Large intestine (tissue), 3 donors: Measurements from ENCODE around the gene EIF2B1. TPM values are rescaled to one million over a fixed set of nuclear protein-coding genes. Genes with fewer than 3 reads are reported as not detected.
"Not testable (repeated sequence)": the region's sequence is repeated elsewhere in the genome, so short reads cannot be mapped to it uniquely, and the experiment has no call there.

Experiments used
- DNase-seq, 2 donors: peaks; one replicate each; pipeline versions ENCODE4 v3.0.0 to v3.0.0-alpha.2; 2013
- H3K27ac ChIP-seq: one replicate; pipeline ENCODE4 v1.5.1; 2013; ENCODE audit warnings: low read length
- H3K27me3 ChIP-seq: 2 replicates; pipeline ENCODE4 v1.6.1; 2013; ENCODE audit warnings: low read length; ENCODE audit not compliant: control insufficient read depth, insufficient read depth
- H3K36me3 ChIP-seq: 2 replicates; pipeline ENCODE4 v1.6.1; 2013; ENCODE audit warnings: low read length; ENCODE audit not compliant: control insufficient read depth, insufficient read depth
- H3K4me1 ChIP-seq: one replicate; pipeline ENCODE4 v1.6.1; 2013; ENCODE audit warnings: low read length; ENCODE audit not compliant: control insufficient read depth, insufficient read depth
- H3K4me3 ChIP-seq: one replicate; pipeline ENCODE4 v1.5.1; 2013; ENCODE audit warnings: low read length
- H3K9me3 ChIP-seq: one replicate; pipeline ENCODE4 v1.6.1; 2013; ENCODE audit warnings: mild to moderate bottlenecking, low read depth, low read length, moderate library complexity; ENCODE audit not compliant: control insufficient read depth
- whole genome bisulfite sequencing: methylation state at CpG from one replicate; pipeline ENCODE4 v1.1.5; 2013; ENCODE audit warnings: low lambda C conversion rate; ENCODE audit not compliant: insufficient coverage; 5-methylcytosine and 5-hydroxymethylcytosine counted together
- polyA plus RNA-seq: library from polyadenylated mRNA; unstranded; fragments of 120-200 nt; gene quantifications from one replicate; pipeline ENCODE4 v1.2.1, GENCODE V29; 2013

The EIF2B1 gene
- polyA plus RNA-seq, 1 donor, result 42.8 TPM

GRCh38 chr12:123621619-123622530 lies 11.6 kb downstream of the EIF2B1 start:
- peaks cover 87% of the 10 kb centered on the region for H3K36me3 ChIP-seq

GRCh38 chr12:123621101-123621500 lies 12.4 kb downstream of the EIF2B1 start:
- no peaks in the 10 kb centered on the region for H3K4me1 ChIP-seq
- H3K27me3 ChIP-seq, result no peaks in the 10 kb centered on the region
- no CpG with 5 or more reads among the region's 8 CpGs for WGBS
- no peak overlapping the region for H3K4me3 ChIP-seq
- DNase-seq, result no peak
- no peak overlapping the region for H3K27ac ChIP-seq
- H3K36me3 ChIP-seq, result peaks cover 87% of the 10 kb centered on the region
- no peaks in the 10 kb centered on the region for H3K9me3 ChIP-seq

More at GRCh38 chr12:123621619-123622530, 11.6 kb downstream of the EIF2B1 start:
- Histone ChIP-seq H3K27me3 (no peaks in the 10 kb centered on the region), H3K4me1 (no peaks in the 10 kb centered on the region), H3K4me3 (no peak overlapping the region), H3K9me3 (no peaks in the 10 kb centered on the region), H3K27ac (no peak overlapping the region)
- DNase-seq, result no peak
- no CpG with 5 or more reads among the region's 15 CpGs for WGBS

GRCh38 chr12:123617580-123617979 lies 15.9 kb downstream of the EIF2B1 start:
- no CpG with 5 or more reads among the region's 13 CpGs for WGBS
- peaks cover 87% of the 10 kb centered on the region for H3K36me3 ChIP-seq

DNA sequence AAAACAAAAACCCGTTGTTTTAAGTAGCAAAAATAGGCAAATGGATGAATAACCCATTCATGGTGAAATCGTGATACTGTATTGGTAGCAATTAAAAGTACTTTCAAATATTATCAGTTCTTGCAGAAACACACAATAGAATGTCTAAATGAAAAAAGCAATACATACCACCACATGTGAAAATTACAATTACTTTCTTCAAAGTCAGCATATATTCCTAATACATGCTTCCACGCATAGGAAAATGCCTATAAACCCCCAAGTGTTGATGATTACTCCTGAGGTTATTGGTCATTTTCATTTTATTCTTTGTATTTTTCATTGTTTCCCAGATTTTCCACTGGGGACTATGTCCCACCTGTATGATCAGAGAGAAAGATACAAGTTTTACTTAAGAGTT lies 16.3 kb downstream of the EIF2B1 start:
- Histone ChIP-seq H3K9me3 (no peaks in the 10 kb centered on the region), H3K27me3 (no peaks in the 10 kb centered on the region), H3K27ac (no peak overlapping the region), H3K36me3 (peaks cover 84% of the 10 kb centered on the region), H3K4me1 (no peaks in the 10 kb centered on the region), H3K4me3 (no peak overlapping the region)
- WGBS, result 100% methylated on average over 1 of the region's 3 CpGs
- no peak for DNase-seq

More at GRCh38 chr12:123617580-123617979, 15.9 kb downstream of the EIF2B1 start:
- Histone ChIP-seq H3K4me1 (no peaks in the 10 kb centered on the region), H3K9me3 (no peaks in the 10 kb centered on the region), H3K27me3 (no peaks in the 10 kb centered on the region), H3K27ac (no peak overlapping the region), H3K4me3 (no peak overlapping the region)
- DNase-seq, result no peak

- H3K27ac ChIP-seq, result no peak overlapping the region
- no peaks in the 10 kb centered on the region for H3K9me3 ChIP-seq
- peaks cover 82% of the 10 kb centered on the region for H3K36me3 ChIP-seq
- H3K4me3 ChIP-seq, result no peak overlapping the region
- no CpG with 5 or more reads among the region's 4 CpGs for WGBS
- no peak for DNase-seq
- H3K27me3 ChIP-seq, result no peaks in the 10 kb centered on the region
- H3K4me1 ChIP-seq, result no peaks in the 10 kb centered on the region
Measured at GRCh38 chr12:123614531-123614930, 19.0 kb downstream of the EIF2B1 start.

DNA sequence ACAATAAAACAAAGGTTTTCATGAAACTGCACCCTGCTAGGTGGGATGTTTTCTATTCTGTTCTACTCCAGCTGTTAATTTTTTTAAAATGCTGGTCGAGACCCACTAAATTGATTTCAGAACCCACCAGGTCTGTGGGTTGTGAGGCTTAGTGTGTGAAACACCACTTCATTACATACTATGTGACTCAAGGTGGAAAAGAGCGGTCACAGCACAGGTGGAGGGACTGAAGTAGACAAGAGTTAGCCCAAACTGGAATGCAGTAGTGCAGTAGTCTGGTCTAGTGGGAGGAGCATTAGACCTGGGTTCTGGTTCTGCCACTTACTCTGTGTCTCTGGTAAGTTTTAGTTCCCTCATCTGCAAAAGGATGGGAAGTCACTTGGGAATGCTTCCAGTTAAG lies 19.4 kb downstream of the EIF2B1 start:
- Histone ChIP-seq H3K36me3 (peaks cover 82% of the 10 kb centered on the region), H3K4me3 (no peak overlapping the region), H3K27me3 (no peaks in the 10 kb centered on the region), H3K4me1 (no peaks in the 10 kb centered on the region), H3K27ac (no peak overlapping the region), H3K9me3 (no peaks in the 10 kb centered on the region)
- DNase-seq, result no peak
- WGBS, result no CpG with 5 or more reads among the region's 2 CpGs

DNA sequence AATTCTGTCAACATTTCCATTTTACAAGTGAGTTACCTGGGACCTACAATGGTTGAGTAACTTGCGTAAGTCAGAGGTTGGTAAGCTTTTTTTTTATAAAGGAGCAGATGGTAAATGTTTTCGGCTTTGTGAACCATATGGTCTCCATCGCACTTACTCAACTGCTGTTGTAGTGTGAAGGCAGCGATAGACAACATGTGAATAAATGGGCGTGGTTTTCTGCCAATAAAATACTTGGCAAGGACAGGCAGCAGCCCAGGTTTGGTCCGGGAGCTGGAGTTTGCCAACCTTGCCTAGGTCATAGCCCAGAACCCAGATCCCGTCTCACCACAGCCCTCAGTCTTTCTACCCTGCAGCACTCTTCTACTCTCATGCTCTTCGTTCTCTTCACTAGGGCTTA lies 25.3 kb downstream of the EIF2B1 start:
- Histone ChIP-seq H3K27ac (no peak overlapping the region), H3K4me1 (no peaks in the 10 kb centered on the region), H3K27me3 (no peaks in the 10 kb centered on the region), H3K9me3 (no peaks in the 10 kb centered on the region), H3K4me3 (no peak overlapping the region), H3K36me3 (peaks cover 72% of the 10 kb centered on the region)
- DNase-seq, result no peak
- WGBS, result no CpG with 5 or more reads among the region's 8 CpGs

DNA sequence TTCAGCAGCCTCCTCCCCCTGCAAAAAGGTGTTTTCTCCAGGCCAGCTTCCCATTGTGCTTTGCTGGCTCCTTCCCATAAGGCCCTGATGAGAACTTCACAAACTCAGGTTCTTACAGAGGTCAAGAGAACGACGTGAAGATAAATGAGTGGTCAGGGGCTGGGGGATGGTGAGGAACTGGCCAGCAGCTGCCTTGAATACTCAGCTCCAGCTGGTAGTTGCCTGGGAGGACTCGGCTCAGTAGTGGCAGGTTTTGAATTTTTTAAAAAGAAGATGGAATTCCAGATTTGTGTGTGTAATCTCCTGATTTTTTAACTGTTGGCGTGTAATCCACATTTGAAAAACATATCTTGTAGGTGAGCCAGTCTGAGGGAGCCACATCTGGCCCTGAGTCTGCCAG lies 25.7 kb downstream of the EIF2B1 start:
- no peak overlapping the region for H3K4me3 ChIP-seq
- H3K36me3 ChIP-seq, result peaks cover 68% of the 10 kb centered on the region
- no peaks in the 10 kb centered on the region for H3K9me3 ChIP-seq
- WGBS, result no CpG with 5 or more reads among the region's 4 CpGs
- no peak for DNase-seq
- no peaks in the 10 kb centered on the region for H3K27me3 ChIP-seq
- H3K27ac ChIP-seq, result no peak overlapping the region
- H3K4me1 ChIP-seq, result peaks cover 3% of the 10 kb centered on the region

DNA sequence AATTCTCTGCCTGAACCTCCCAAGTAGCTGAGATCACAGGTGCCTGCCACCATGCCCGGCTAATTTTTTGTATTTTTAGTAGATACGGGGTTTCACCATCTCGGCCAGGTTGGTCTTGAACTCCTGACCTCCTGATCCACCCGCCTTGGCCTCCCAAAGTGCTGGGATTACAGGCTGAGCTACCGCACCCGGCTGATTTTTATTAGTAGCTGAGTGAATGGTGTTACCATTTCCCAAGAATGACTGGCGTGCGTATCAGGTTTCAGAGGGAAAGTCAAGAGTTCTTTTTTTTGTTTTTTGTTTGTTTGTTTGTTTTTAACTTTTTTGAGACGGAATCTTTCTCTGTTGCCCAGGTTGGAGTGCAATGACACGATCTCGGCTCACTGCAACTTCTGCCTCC lies 30.0 kb downstream of the EIF2B1 start:
- not testable (repeated sequence) for H3K4me3 ChIP-seq, H3K27ac ChIP-seq, DNase-seq, H3K27me3 ChIP-seq, H3K4me1 ChIP-seq, H3K9me3 ChIP-seq
- WGBS, result no CpG with 5 or more reads among the region's 11 CpGs
- H3K36me3 ChIP-seq, result peaks cover 35% of the 10 kb centered on the region

DNA sequence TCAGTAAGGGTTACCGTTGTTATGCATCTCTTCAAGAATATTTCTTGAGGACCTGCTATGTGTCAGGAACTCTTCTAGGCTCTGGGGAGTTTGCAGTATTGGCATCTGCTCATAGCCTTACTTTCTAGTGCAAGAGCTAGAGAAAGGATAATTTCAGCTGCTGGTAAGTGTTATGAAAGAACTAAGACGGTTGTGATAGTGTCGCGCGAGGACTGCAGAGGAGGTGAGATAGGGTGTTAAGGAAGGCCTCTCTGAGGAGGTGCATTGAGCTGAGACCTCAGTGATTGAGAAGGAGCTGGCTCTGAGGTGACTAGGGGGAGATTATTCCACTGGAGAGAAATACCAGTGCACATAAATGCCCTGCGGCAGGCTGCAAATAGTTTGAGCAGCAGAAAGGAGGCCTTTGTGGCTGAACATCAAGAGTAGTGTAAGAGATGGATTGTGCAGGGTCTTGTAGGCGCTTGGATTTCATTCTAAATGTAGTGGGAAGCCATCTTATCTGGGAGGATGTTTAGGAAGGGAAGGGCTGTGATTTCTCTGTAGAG lies 30.8 kb downstream of the EIF2B1 start:
- peak in 1 of 2 donors; percentile 31 for DNase-seq
- WGBS, result no CpG with 5 or more reads among the region's 7 CpGs
- Histone ChIP-seq H3K36me3 (peaks cover 29% of the 10 kb centered on the region), H3K9me3 (no peaks in the 10 kb centered on the region), H3K4me3 (peak overlapping the region; percentile 83), H3K4me1 (peaks cover 3% of the 10 kb centered on the region), H3K27ac (no peak overlapping the region), H3K27me3 (no peaks in the 10 kb centered on the region)
